CD4-positive, alpha-beta T cell (primary cell): Measurements from ENCODE around the gene NMB. TPM values are rescaled to one million over a fixed set of nuclear protein-coding genes. Genes with fewer than 3 reads are reported as not detected.

Experiments used
- ATAC-seq: fragments of 200-7000 bp; cut with Tn5 transposase; one replicate; pipeline ENCODE4 v1.10.0; 2022; ENCODE audit warnings: mild to moderate bottlenecking; ENCODE audit not compliant: poor library complexity
- CTCF ChIA-PET: fragments of 350-600 bp; sonication (Branson Sonifier 250); formaldehyde crosslinking; loops from one replicate; lab custom pipeline; 2021; ENCODE audit warnings: antibody characterized with exemption, inconsistent platforms; lab: Charles Lee
- POLR2A ChIA-PET: fragments of 350-600 bp; sonication (Branson Sonifier 250); formaldehyde crosslinking; loops from one replicate; lab custom pipeline; 2021; ENCODE audit warnings: antibody characterized with exemption, inconsistent platforms; lab: Charles Lee
- DNase-seq, 14 experiments: peaks; one replicate each; pipeline ENCODE4 v3.0.0-alpha.2; 2013 to 2020; ENCODE audit warnings: mixed read lengths in 2 of 14
- H3K27ac ChIP-seq, 2 donors: one replicate each; pipeline versions ENCODE4 v1.5.1 to v1.7.0; 2013; ENCODE audit warnings: low read length in 2 of 2, low read depth in 1 of 2, mild to moderate bottlenecking in 1 of 2
- H3K27me3 ChIP-seq, 2 experiments: 1 replicate in 1 of 2; 2 replicates in 1 of 2; pipeline versions ENCODE4 v1.6.1 to v1.7.0; 2013; ENCODE audit warnings: low read length in 2 of 2, control low read depth in 1 of 2, mild to moderate bottlenecking in 1 of 2, moderate library complexity in 1 of 2; ENCODE audit not compliant: insufficient read depth in 2 of 2, control insufficient read depth in 1 of 2
- H3K36me3 ChIP-seq: one replicate; pipeline ENCODE4 v1.6.1; 2013; ENCODE audit warnings: low read length, control low read depth; ENCODE audit not compliant: insufficient read depth
- H3K4me1 ChIP-seq: one replicate; pipeline ENCODE4 v1.6.1; 2013; ENCODE audit warnings: low read length, control low read depth; ENCODE audit not compliant: insufficient read depth
- H3K4me3 ChIP-seq: one replicate; pipeline ENCODE4 v1.5.1; 2013; ENCODE audit warnings: mild to moderate bottlenecking, low read length, moderate library complexity
- H3K9me3 ChIP-seq, 2 experiments: 1 replicate in 1 of 2; 2 replicates in 1 of 2; pipeline versions ENCODE4 v1.6.1 to v1.7.0; 2013; ENCODE audit warnings: low read length in 2 of 2, mild to moderate bottlenecking in 2 of 2, control low read depth in 1 of 2, moderate library complexity in 1 of 2; ENCODE audit not compliant: control insufficient read depth in 1 of 2, insufficient read depth in 1 of 2
- H3K27ac Mint-ChIP-seq: one replicate; pipeline ENCODE4 v1.8.0; 2020; ENCODE audit warnings: mixed read lengths
- H3K27me3 Mint-ChIP-seq: one replicate; pipeline ENCODE4 v1.8.0; 2021; ENCODE audit warnings: mixed read lengths
- H3K36me3 Mint-ChIP-seq: one replicate; pipeline ENCODE4 v1.8.0; 2021; ENCODE audit warnings: low read depth, mixed read lengths
- H3K4me1 Mint-ChIP-seq: one replicate; pipeline ENCODE4 v1.8.0; 2021; ENCODE audit warnings: low read depth, mixed read lengths
- H3K4me3 Mint-ChIP-seq: one replicate; pipeline ENCODE4 v1.8.0; 2020; ENCODE audit warnings: mild to moderate bottlenecking, mixed read lengths
- H3K9me3 Mint-ChIP-seq: one replicate; pipeline ENCODE4 v1.8.0; 2020; ENCODE audit warnings: mixed read lengths
- CTCF ChIP-seq: fragments of 200-600 bp; IDR thresholded peaks from one replicate; pipeline ENCODE4 v1.8.0; 2022; ENCODE audit warnings: antibody characterized with exemption, mild to moderate bottlenecking
- intact Hi-C, 2 experiments: fragments of 100-400 bp; cut with DNase I in 1 of 2; cut with micrococcal nuclease in 1 of 2; formaldehyde crosslinking; loops; one replicate each; pipeline versions ENCODE4 v1.15.1 to v1.9.0; 2023 to 2025; cut with DNase I, micrococcal nuclease
- total RNA-seq, 174 experiments: library from RNA in 2 of 174; stranded (reverse) in 2 of 174; gene quantifications; one replicate each; pipeline ENCODE4 v1.2.3 and lab custom pipeline; 2021 to 2026

NMB gene
- total RNA-seq, 2 experiments from 2014 or later: 2.2 to 3.7 TPM

- Mint-ChIP-seq H3K4me3 (no peak overlapping the region), H3K27ac (peak overlapping the region; percentile 56), H3K9me3 (no peaks in the 10 kb centered on the region), H3K36me3 (peaks cover 80% of the 10 kb centered on the region), H3K4me1 (peaks cover 22% of the 10 kb centered on the region), H3K27me3 (no peaks in the 10 kb centered on the region)
- no peak overlapping the region for H3K4me3 ChIP-seq
- POLR2A ChIA-PET: no interaction called here
- no peak overlapping the region for H3K27ac ChIP-seq
- H3K27me3 ChIP-seq: no peaks in the 10 kb centered on the region
- peak in 1 of 14 experiments; percentile 40 for DNase-seq
- no peaks in the 10 kb centered on the region for H3K9me3 ChIP-seq
- intact Hi-C loops: no loop called here
- H3K4me1 ChIP-seq: peaks cover 4% of the 10 kb centered on the region
- TF ChIP-seq CTCF: no peak
- CTCF ChIA-PET: interaction anchor here (1.0 kb wide), 1 partner anchor 25 kb away, joined by 6 read pairs; no protein-coding TSS in a partner anchor
- H3K36me3 ChIP-seq: peaks cover 41% of the 10 kb centered on the region
- ATAC-seq: no peak
Observed at GRCh38 chr15:84684092-84684491, 26.1 kb upstream of the NMB start.

- ATAC-seq: peak; percentile 89
- peak in 13 of 14 experiments; percentile 14 to 81 (median 46) for DNase-seq
- Mint-ChIP-seq H3K9me3 (no peaks in the 10 kb centered on the region), H3K4me1 (peaks cover 22% of the 10 kb centered on the region), H3K4me3 (peak overlapping the region; percentile 21), H3K27me3 (no peaks in the 10 kb centered on the region), H3K36me3 (peaks cover 77% of the 10 kb centered on the region), H3K27ac (peak overlapping the region; percentile 87)
- Histone ChIP-seq H3K27ac (no peak overlapping the region), H3K9me3 (no peaks in the 10 kb centered on the region), H3K27me3 (no peaks in the 10 kb centered on the region), H3K36me3 (peaks cover 29% of the 10 kb centered on the region), H3K4me1 (peaks cover 4% of the 10 kb centered on the region), H3K4me3 (no peak overlapping the region)
- intact Hi-C loops: no loop called here
- ChIA-PET CTCF (interaction anchor here (1.4 kb wide), 1 partner anchor 94 kb away, joined by 3 read pairs; no protein-coding TSS in a partner anchor), POLR2A (no interaction called here)
- no peak for TF ChIP-seq CTCF
Observed at GRCh38 chr15:84681831-84682230, 23.8 kb upstream of the NMB start.

GRCh38 chr15:84671211-84671610, 13.2 kb upstream of the NMB start:
- POLR2A ChIA-PET: interaction anchor here (1.3 kb wide), 1 partner anchor 45 kb away, joined by 4 read pairs; the partner anchor contains the start of gene SEC11A
- Mint-ChIP-seq H3K4me1 (no peaks in the 10 kb centered on the region), H3K27ac (no peak overlapping the region), H3K36me3 (peaks cover 77% of the 10 kb centered on the region), H3K27me3 (no peaks in the 10 kb centered on the region), H3K4me3 (no peak overlapping the region), H3K9me3 (no peaks in the 10 kb centered on the region)
- intact Hi-C loops: no loop called here
- Histone ChIP-seq H3K4me1 (no peaks in the 10 kb centered on the region), H3K36me3 (peaks cover 63% of the 10 kb centered on the region), H3K4me3 (no peak overlapping the region), H3K27ac (no peak overlapping the region), H3K9me3 (no peaks in the 10 kb centered on the region), H3K27me3 (no peaks in the 10 kb centered on the region)
- no peak for TF ChIP-seq CTCF
- CTCF ChIA-PET: no interaction called here
- DNase-seq (no peak), ATAC-seq (no peak)
